ENCODE data around the gene SLC66A2.
A peak's percentile ranks its signal among the peaks of the same experiment; 100 is the strongest.
"Not testable (repeated sequence)": the region's sequence is repeated elsewhere in the genome, so short reads cannot be mapped to it uniquely, and the experiment has no call there.

Gene SLC66A2

DNA sequence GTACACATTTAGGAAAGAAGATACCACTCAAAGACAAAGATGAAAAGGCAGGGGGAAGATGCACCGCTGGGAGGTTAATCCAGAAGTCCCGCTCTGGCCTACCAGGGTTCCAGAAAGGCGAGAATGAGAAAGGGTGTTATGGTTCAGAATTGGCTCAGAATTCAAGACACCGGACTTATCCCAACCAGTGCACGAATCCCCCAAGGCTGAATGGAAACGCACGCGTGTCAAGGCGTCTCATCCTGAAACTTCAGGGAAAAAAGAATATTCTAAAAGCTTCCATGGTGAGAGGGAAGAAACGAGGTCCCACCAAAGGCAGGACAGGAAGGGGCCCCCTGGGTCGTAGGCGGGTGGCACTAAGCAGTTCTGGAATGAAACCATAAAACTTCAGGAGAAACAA lies 71.9 kb downstream of the SLC66A2 start:
- no peak for DNase-seq (ENCODE audit: low spot score)

DNA sequence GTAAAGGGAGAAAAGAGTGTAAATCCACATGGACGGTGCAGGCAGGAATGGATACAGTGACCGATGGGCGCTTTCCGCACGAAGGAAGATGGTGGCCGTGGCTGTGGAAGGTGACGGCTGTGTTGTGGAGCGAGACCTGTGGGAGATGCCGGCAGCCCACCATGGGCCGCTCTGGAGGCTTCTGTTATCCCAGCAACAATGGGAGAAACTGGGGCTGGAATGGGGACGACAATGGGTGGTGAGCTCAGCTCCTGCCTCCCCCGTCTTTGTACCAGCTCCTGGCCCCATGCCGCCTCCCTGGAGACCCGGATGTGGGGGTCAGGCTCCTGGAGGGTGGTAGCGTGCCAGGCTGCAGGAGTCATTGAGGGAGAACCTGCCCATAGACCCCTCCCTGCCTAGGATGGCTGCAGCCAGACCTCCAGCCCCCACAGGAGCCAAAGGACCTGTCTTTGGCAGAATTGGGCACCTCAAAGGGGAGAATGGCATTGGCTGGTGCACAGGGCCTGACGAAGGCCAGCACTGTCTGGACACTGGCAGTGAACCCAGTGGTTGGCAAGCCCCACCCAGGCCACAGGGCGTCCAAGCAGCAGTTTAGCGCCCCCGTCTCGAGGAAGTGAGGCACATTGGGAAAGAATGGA lies 72.6 kb downstream of the SLC66A2 start:
- DNase-seq (ENCODE audit: low spot score), result no peak

- not testable (repeated sequence) for DNase-seq (ENCODE audit: low spot score)
Observed at GRCh38 chr18:79878246-79878645, 73.2 kb downstream of the SLC66A2 start.

- DNase-seq (ENCODE audit: low spot score), result no peak
Observed at GRCh38 chr18:79877163-79878091, 74.0 kb downstream of the SLC66A2 start.

DNA sequence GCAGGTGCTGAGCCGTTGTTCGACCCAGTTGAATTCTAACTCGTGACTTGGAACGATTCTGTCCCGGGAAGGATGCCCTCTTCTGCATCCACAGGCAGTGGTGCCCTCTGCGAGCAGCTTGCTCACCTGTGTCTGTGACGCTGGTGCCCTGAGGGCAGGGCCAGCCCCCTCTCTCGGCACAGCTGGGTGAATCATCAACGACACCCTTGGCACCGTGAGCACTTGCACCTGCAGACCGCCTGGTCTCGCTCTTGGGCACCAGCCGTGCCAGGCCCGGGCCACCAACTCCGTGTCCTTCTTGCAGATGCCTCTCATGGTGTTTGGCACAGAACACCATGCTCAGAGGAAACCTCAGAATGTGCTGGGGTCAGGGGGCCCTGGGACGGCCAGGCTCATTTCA lies 75.0 kb downstream of the SLC66A2 start:
- no peak for DNase-seq (ENCODE audit: low spot score)

GRCh38 chr18:79875931-79876461 lies 75.5 kb downstream of the SLC66A2 start:
- DNase-seq (ENCODE audit: low spot score), result peak; percentile 24

DNA sequence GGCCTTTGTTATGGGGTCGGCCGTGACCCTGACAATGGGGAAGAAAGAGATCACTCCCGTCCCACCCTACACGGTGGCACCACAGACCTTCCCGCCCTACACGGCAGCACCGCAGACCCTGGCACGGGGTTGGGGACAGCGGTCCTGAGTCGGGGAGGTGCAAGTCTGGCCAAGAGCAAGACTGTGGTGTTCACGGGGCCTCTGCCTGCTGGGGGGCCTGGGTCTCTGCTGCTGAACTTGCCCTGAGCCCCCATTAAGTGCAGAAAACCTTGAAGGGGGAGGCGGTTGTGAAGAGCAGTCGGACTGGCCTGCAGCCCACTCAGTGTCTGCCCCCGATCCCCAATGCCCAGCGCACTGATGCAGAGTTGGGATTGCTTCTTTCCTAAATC lies 75.9 kb downstream of the SLC66A2 start:
- DNase-seq (ENCODE audit: low spot score), result no peak

DNA sequence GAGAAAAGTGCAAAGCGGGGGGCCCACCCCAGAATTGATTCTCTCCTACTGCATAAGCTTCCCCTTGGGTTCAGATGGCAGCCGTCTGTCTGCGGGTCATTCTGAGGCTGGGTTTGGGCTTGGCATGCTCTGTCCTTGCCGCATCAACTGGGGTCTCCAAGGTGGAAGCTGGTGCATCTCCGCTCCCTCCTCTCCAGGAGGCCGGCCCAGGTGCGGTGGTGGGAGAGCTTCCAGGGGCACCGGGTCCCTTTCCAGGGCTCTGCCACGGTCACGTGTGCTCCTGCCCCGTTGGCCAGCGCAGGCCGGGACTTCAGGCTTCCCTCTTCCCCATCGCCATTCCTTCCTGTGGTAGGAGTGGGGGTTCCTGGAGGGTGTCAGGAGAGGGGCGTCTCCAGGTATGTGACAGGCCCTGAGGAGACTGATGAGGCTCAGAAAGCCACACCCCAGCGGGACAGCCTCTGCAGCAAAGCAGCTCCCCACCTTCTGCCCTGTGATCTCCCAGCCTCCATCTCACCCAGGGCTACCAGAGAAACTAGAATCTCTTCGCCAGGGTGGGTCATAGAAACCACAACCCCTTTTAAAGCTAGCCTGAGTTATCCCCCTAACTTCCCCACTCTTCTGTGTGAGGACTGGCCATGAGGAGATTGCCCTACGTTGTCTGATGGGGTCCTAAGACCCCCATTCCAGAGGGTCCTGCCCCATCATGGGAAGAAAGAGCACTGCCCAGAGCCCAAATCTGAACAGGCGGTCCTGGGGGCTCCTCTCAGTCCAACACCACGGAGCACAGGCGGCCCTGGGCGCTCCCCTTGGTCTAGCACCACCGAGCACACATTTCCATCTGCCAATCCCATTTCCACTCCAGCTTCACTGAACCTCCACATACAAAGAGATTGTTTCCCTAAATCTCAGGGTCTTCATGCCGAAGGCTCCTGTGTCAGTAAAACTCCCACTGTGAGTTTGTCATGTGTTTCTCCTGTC lies 76.6 kb downstream of the SLC66A2 start:
- DNase-seq (ENCODE audit: low spot score), result no peak

DNA sequence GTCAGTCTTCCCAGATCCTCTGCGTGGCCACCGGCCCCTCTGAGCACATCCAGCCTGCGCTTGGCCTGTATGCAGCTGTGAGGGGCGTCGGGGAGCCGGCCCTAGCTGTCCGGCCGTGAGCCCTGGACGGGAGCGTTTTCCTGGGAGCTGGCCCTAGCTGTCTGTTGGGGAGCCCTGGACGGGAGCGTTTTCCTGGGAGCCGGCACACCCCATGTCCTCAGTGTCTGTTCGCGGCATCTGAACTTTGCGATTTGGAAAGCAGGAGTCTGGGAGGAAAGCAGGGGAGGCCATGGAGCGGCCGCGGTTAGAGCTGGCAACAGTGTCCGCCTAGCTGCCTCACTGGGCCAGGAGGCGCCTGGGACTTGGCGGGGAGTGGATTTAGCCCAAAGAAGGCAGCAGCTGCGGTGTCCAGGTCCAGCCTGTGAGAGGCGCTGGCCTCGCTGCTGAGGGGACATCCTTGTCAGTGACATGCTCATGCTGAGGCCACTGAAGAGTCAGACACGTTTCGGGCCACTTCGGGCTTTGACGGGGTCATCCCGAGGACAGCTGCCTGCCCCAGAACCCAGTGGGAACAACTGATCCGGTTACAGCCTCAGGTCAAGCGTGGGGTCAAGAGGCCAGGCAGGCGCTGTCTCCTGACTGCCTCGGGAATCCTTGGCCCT lies 77.9 kb downstream of the SLC66A2 start:
- DNase-seq (ENCODE audit: low spot score), result no peak

DNA sequence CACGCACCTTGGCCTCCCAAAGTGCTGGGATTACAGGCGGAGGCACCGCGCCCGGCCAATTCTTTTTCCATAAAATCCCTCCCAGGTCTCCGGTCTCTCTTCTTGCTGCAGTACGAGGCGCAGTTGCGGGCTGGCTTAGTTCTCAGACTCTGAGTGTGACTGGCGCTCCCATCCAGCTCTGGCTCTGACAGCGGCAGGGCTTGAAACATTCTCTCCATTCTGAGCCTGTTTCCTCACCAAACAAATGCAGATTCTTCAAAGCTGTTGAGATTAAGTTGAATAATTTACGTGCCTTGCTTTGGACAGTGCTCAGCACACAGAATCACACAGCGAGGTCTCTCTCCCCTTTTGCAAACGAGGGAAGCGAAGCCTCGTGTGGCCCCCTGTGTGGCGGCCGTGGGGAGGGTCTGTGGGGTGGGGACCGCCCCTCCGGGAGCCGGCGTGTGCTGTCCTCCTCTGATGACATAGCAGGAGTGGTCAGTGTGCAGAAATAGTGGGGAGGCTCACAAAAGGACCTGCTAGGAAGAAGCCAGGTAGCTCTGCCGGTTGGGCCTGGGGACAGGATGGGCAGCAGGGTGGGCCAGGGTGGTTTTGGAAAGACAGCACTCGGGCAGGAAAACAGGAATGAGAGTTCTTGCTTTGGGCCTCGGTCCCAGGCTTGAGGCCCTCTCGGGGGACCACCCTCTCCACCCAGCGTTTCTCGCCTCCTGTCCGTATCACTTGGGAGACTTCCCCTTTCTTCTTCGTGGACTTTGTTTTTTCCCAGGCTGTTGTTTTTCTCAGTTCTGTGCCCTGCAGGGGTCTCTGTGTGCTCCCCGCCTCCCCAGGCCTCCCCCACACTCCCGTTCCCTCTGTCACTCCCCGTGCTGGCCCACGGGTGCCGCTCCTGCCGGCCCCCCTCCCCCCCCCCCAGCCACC lies 78.7 kb downstream of the SLC66A2 start:
- DNase-seq (ENCODE audit: low spot score), result no peak

GRCh38 chr18:79871481-79872091 lies 79.9 kb downstream of the SLC66A2 start:
- no peak for DNase-seq (ENCODE audit: low spot score)

DNA sequence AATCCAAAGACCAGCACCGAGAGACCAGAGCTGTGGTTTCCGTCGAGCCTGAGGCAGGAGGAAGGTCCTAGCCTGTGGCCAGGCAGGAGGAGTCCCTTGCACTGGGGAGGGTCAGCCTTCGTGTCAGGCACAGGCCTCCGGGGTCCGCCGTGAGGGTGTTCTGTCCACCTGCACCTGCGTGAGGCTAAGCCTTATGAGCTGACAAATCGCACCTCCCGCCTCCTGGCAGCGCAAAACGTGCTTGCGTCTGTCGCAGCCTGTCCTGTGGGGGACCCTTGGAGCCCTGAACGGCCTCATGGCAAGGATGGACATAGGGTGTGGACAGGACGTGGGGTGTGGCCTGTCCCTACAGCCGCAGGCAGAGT lies 80.4 kb downstream of the SLC66A2 start:
- DNase-seq (ENCODE audit: low spot score), result no peak

DNA sequence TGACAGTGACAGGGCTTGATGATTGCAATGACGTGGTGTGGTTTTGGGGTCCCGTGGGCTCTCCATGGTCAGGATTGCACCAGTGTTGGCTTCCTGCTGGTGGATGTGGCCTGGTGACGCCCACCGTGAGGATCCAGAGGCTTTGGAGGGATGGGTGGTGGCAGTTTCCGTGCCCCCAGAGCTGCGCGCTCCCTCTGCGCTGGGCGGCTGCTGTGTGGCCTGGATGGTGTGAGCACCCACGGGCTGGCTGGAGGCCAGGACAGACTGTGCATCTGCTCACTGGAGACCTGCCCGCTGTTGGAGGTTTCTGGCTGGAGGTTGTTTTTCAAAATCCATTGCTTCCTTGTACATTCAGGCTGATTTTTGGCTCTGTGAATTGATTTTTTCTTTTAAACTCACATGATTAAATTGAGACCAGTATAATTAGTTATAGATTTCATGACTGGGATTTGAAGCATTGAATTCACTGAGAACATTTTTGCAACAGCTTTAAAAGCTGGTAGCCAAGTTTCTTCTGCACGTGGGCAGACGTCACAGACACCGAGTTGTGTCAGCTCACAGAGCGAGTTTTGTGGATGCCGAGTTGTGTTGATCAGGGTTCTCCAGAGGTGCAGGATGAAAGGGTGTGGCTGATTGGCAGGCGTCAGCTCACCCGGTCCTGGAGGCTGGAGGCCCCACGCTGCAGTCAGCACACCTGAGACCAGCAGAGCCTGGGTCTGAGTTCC lies 81.0 kb downstream of the SLC66A2 start:
- peak; percentile 57 for DNase-seq (ENCODE audit: low spot score)

DNA sequence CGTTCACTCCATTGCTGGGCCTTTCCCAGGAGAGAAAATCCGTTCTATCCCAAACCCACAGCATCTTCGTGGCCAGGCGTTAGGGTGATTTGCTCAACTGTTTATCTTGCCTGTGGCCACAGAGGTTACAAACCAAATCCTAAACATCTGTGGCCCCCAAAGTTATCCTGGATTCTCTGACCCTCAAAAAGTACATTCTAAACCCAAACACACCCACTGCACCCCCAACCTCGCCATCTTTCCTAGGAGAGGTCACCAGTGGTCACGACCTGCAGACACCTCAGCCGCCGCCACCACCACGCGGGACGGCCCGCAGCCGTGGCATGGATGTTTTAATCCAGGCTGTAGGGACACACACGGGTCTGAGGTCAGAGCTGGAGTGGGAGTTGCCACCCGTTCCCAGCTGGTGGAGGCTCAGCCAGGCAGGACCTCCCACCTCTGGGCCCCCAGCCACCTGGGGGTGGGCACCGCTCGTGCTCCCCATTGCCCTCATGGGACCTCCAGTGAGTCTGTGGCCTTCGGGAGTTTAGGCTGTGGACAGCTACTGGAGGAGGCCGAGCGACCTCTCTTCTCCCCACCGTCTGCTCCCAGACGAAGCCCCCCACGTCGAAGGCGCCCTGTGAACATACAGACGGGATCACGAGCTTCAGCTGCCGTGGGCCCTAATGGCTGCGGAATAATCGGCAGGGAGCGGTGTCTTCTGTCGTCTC lies 81.7 kb downstream of the SLC66A2 start:
- no peak for DNase-seq (ENCODE audit: low spot score)

DNA sequence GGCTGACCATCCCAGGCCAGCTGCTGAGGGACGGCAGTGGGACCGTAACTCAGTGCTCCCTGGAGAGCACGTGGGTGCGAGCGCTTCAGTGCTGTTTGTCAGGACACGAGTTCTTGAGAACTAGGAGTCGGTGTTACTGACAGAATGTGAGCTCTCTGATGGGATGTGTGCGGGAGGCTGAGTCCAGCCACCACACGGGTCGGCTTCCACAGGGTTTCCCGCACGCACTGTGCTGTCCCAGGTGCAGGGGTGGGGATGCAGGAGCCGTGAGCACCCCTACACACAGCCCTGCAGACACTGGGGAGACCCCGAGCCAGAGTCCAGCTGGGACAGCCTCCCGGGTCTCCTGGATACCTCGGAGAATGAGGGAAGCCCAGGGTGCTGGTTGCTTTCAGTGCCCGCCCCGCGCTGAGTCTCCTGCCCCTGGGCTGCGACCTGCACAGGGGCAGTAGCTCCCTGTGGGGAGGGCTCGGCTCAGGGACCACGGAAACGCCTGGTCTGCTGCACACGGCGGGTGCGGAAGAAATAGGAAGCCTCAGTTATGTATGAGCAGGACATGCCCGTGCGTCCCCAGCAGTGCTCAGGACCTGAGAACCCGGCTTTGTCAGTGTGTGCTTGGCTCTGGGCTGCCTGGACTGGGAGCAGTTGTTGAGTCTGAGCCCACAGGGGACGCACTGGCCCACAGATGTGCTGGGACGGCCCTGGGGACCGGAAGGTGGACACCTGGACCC lies 82.5 kb downstream of the SLC66A2 start:
- no peak for DNase-seq (ENCODE audit: low spot score)

DNA sequence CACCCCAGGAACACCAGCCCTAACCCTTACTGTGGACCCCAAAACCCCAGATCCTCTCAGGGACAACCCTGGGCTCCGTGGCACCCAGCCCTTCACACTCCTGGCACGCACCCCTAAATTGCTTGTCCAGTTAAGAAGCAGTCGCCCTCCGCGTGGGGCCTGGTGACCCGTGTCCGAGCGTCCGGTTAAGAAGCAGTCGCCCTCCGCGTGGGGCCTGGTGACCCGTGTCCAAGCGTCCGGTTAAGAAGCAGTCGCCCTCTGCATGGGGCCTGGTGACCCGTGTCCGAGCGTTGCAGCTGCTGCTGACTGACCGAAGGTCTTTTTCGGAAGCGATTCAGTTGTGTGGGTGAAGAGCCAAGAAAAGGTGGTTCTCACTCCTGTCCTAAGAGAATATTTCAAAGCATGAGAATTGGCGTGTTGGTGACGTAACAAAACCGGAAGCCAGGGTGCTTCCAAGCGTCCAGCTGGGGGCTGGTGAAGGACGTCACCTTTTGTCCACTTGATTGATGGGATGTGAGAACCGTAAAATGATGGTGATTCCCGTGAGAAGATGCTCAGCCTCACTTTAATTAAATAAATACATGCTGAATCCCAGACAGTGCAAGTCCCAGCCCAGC lies 83.2 kb downstream of the SLC66A2 start:
- no peak for DNase-seq (ENCODE audit: low spot score)

DNA sequence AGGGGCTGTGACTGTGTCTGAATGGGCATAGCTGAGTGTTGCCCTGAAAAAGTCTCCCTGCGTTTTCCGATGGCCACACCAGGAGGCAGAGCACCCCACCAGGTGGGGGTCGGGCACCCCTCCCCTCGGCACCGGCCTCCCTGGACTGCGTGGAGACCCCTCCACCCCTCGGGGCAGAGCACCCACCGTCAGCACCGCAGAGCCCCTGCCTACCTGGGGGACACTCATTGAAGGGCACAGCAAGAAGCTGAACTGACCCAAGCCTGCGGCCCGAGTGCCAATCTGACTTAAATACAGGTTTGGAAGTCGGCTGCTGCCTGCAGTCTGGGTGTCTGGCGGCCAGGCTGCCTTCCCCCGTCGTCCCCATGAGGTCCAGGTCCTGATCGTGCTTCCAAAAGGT lies 83.8 kb downstream of the SLC66A2 start:
- DNase-seq (ENCODE audit: low spot score), result no peak

Measured in Ammon's horn (tissue), 1 donor.